Activated CD8-positive, alpha-beta memory T cell treated with anti-CD3 and anti-CD28 coated beads for 4 hours (primary cell): ENCODE data around the gene RBMS1.

Source experiments
- DNase-seq, 2 donors: peaks; one replicate each; pipeline ENCODE4 v3.0.0-alpha.2; 2020; ENCODE audit warnings: low read depth in 2 of 2

The RBMS1 gene

GRCh38 chr2:160278101-160278878 lies 215.3 kb downstream of the RBMS1 start:
- no peak for DNase-seq

- DNase-seq, result no peak
Observed at GRCh38 chr2:160277151-160277550, 216.5 kb downstream of the RBMS1 start.

- DNase-seq, result no peak
Observed at GRCh38 chr2:160275656-160276055, 218.0 kb downstream of the RBMS1 start.

- DNase-seq, result no peak
Observed at GRCh38 chr2:160271171-160272086, 222.2 kb downstream of the RBMS1 start.

- DNase-seq, result no peak
Observed at GRCh38 chr2:160270571-160271113, 223.0 kb downstream of the RBMS1 start.

- DNase-seq, result peak; percentile 45 to 53
Observed at GRCh38 chr2:160269803-160270570, 223.6 kb downstream of the RBMS1 start.

- DNase-seq, result no peak
Observed at GRCh38 chr2:160269365-160269764, 224.2 kb downstream of the RBMS1 start.

- DNase-seq, result no peak
Observed at GRCh38 chr2:160268151-160268781, 225.3 kb downstream of the RBMS1 start.

- DNase-seq, result no peak
Observed at GRCh38 chr2:160267692-160268091, 225.9 kb downstream of the RBMS1 start.

GRCh38 chr2:160267022-160267421 lies 226.6 kb downstream of the RBMS1 start:
- DNase-seq, result no peak

- no peak for DNase-seq
Observed at GRCh38 chr2:160266037-160266551, 227.5 kb downstream of the RBMS1 start.

GRCh38 chr2:160264308-160264707 lies 229.3 kb downstream of the RBMS1 start:
- no peak for DNase-seq

GRCh38 chr2:160261732-160262131 lies 231.9 kb downstream of the RBMS1 start:
- DNase-seq, result no peak

GRCh38 chr2:160258492-160258805 lies 235.2 kb downstream of the RBMS1 start:
- DNase-seq, result no peak

- DNase-seq, result no peak
Observed at GRCh38 chr2:160257743-160258491, 235.7 kb downstream of the RBMS1 start.

- DNase-seq, result no peak
Observed at GRCh38 chr2:160257041-160257742, 236.4 kb downstream of the RBMS1 start.

- DNase-seq, result no peak
Observed at GRCh38 chr2:160256507-160256906, 237.1 kb downstream of the RBMS1 start.

- no peak for DNase-seq
Observed at GRCh38 chr2:160255408-160255807, 238.2 kb downstream of the RBMS1 start.

GRCh38 chr2:160254189-160254762 lies 239.3 kb downstream of the RBMS1 start:
- DNase-seq, result no peak
